Dermis blood vessel endothelial cell (primary cell): ENCODE measurements around the gene CA5B. TPM values are rescaled to one million over a fixed set of nuclear protein-coding genes. Genes with fewer than 3 reads are reported as not detected.
A peak's percentile ranks its signal among the peaks of the same experiment; 100 is the strongest.
"Not testable (repeated sequence)": the region's sequence is repeated elsewhere in the genome, so short reads cannot be mapped to it uniquely, and the experiment has no call there.

Experiments
- DNase-seq: peaks from one replicate; pipeline ENCODE4 v3.0.0; 2010
- total RNA-seq: library from RNA; depleted of rRNA; stranded (reverse); fragments of >200 nt; gene quantifications from 2 replicates; pipeline ENCODE4 v1.2.3, GENCODE V29; 2014

The CA5B gene
- total RNA-seq, 1 donor from 2014 or later, result 1.5 TPM

- DNase-seq, result no peak
These were observed 10.8 kb downstream of the CA5B start for GRCh38 chrX:15748841-15749240.

GRCh38 chrX:15749642-15750610, 11.9 kb downstream of the CA5B start:
- DNase-seq, result peak; percentile 49

- DNase-seq, result no peak
These were observed 12.6 kb downstream of the CA5B start for GRCh38 chrX:15750611-15751154.

GRCh38 chrX:15751155-15751819, 13.2 kb downstream of the CA5B start:
- DNase-seq, result peak; percentile 35

GRCh38 chrX:15755091-15755490, 17.0 kb downstream of the CA5B start:
- no peak for DNase-seq

GRCh38 chrX:15758140-15758539, 20.1 kb downstream of the CA5B start:
- DNase-seq, result no peak

- DNase-seq, result not testable (repeated sequence)
These were observed 21.8 kb downstream of the CA5B start for GRCh38 chrX:15759886-15760285.

- DNase-seq, result peak; percentile 59
These were observed 23.6 kb downstream of the CA5B start for GRCh38 chrX:15761564-15762191.

GRCh38 chrX:15769300-15769954, 31.4 kb downstream of the CA5B start:
- no peak for DNase-seq

- DNase-seq, result no peak
These were observed 44.1 kb downstream of the CA5B start for GRCh38 chrX:15781961-15782699.

GRCh38 chrX:15785176-15785750, 47.2 kb downstream of the CA5B start:
- peak; percentile 45 for DNase-seq

GRCh38 chrX:15786915-15787314, 48.8 kb downstream of the CA5B start:
- peak; percentile 4 for DNase-seq

- DNase-seq, result peak; percentile 78
These were observed 52.1 kb downstream of the CA5B start, which contains the start of gene ZRSR2 for GRCh38 chrX:15789979-15790768. TSS of gene ZRSR2 (plus strand) at chrX:15790484. CDS start at chrX:15790496, 12 bp downstream.

GRCh38 chrX:15790769-15791290, 52.8 kb downstream of the CA5B start:
- DNase-seq, result peak; percentile 31

- no peak for DNase-seq
These were observed 59.6 kb downstream of the CA5B start for GRCh38 chrX:15797707-15798106.

- no peak for DNase-seq
These were observed 66.5 kb downstream of the CA5B start for GRCh38 chrX:15804563-15804962.

- no peak for DNase-seq
These were observed 70.2 kb downstream of the CA5B start for GRCh38 chrX:15808254-15808653.

GRCh38 chrX:15812192-15812938, 74.3 kb downstream of the CA5B start:
- no peak for DNase-seq

GRCh38 chrX:15813416-15813815, 75.3 kb downstream of the CA5B start:
- no peak for DNase-seq
